GM12878 (cell line): ENCODE data around the gene ZSWIM5. TPM values are rescaled to one million over a fixed set of nuclear protein-coding genes. Genes with fewer than 3 reads are reported as not detected.

ENCODE experiments used
- ASH2L ChIP-seq: fragments of 300-600, 200-600 bp; sonication (generic); IDR thresholded peaks from 2 replicates; pipeline ENCODE4 v1.6.1; 2017; ENCODE audit warnings: low read depth, mild to moderate bottlenecking, borderline replicate concordance
- ATF7 ChIP-seq: fragments of 450-650 bp; IDR thresholded peaks from 2 replicates; pipeline ENCODE4 v1.6.1; 2016; ENCODE audit warnings: low read depth, mild to moderate bottlenecking
- BACH1 ChIP-seq: fragments of 450-650 bp; IDR thresholded peaks from 2 replicates; pipeline ENCODE4 v1.6.1; 2017; ENCODE audit warnings: mild to moderate bottlenecking, borderline replicate concordance
- BCLAF1 ChIP-seq: fragments of 450-650 bp; IDR thresholded peaks from 2 replicates; pipeline ENCODE4 v1.6.1; 2017; ENCODE audit warnings: antibody characterized with exemption, mild to moderate bottlenecking, moderate library complexity
- CREB1 ChIP-seq: IDR thresholded peaks from 2 replicates; pipeline ENCODE4 v1.6.1; 2012; ENCODE audit warnings: low read depth, mild to moderate bottlenecking, inconsistent platforms
- ETV6 ChIP-seq, 2 experiments: fragments of 450-650 bp in 1 of 2; IDR thresholded peaks in 1 of 2; conservative IDR thresholded peaks in 1 of 2; 2 replicates each; pipeline ENCODE4 v1.6.1; 2014; ENCODE audit warnings: antibody characterized with exemption in 1 of 2, borderline replicate concordance in 1 of 2, low read depth in 1 of 2, mild to moderate bottlenecking in 1 of 2, moderate library complexity in 1 of 2
- FOS ChIP-seq: IDR thresholded peaks from 3 replicates; pipeline ENCODE4 v1.6.1; 2011; ENCODE audit warnings: borderline replicate concordance; ENCODE audit not compliant: insufficient read length; ENCODE audit errors: extremely low read depth
- HCFC1 ChIP-seq: fragments of 150-350 bp; IDR thresholded peaks from 2 replicates; pipeline ENCODE4 v1.6.1; 2014; ENCODE audit warnings: low read length
- HDAC2 ChIP-seq: fragments of 200-600 bp; sonication (generic); IDR thresholded peaks from 2 replicates; pipeline ENCODE4 v1.6.1; 2017
- LARP7 ChIP-seq: fragments of 450-650 bp; IDR thresholded peaks from 2 replicates; pipeline ENCODE4 v1.6.1; 2017; ENCODE audit warnings: mild to moderate bottlenecking
- MTA2 ChIP-seq: fragments of 450-650 bp; IDR thresholded peaks from 2 replicates; pipeline ENCODE4 v1.6.1; 2016; ENCODE audit warnings: low read depth, mild to moderate bottlenecking, moderate library complexity
- NBN ChIP-seq: fragments of 450-650 bp; IDR thresholded peaks from 2 replicates; pipeline ENCODE4 v1.6.1; 2016
- NFIC ChIP-seq: IDR thresholded peaks from 2 replicates; pipeline ENCODE4 v1.6.1; 2012; ENCODE audit warnings: low read depth, mild to moderate bottlenecking, inconsistent platforms, low read length, moderate library complexity
- NFXL1 ChIP-seq: fragments of 450-650 bp; IDR thresholded peaks from 2 replicates; pipeline ENCODE4 v1.6.1; 2017; ENCODE audit warnings: antibody characterized with exemption, mild to moderate bottlenecking, borderline replicate concordance
- NR2F1 ChIP-seq: fragments of 450-650 bp; conservative IDR thresholded peaks from 2 replicates; pipeline ENCODE4 v1.6.1; 2017; ENCODE audit warnings: mild to moderate bottlenecking
- POLR2A ChIP-seq: IDR thresholded peaks from 2 replicates; pipeline ENCODE4 v1.6.1; 2011; ENCODE audit warnings: low read depth, mild to moderate bottlenecking, low read length
- RFX5 ChIP-seq: IDR thresholded peaks from 2 replicates; pipeline ENCODE4 v1.6.1; 2011; ENCODE audit warnings: low read depth, low read length, improper control_type of control experiment
- SIN3A ChIP-seq: IDR thresholded peaks from 2 replicates; pipeline ENCODE4 v1.6.1; 2012; ENCODE audit warnings: low read depth, low read length, improper control_type of control experiment
- SMAD1 ChIP-seq: fragments of 450-650 bp; IDR thresholded peaks from 2 replicates; pipeline ENCODE4 v1.6.1; 2018; ENCODE audit warnings: mild to moderate bottlenecking, low read depth; ENCODE audit not compliant: partially characterized antibody
- SMARCA5 ChIP-seq: fragments of 450-650 bp; IDR thresholded peaks from 2 replicates; pipeline ENCODE4 v1.6.1; 2017; ENCODE audit warnings: mild to moderate bottlenecking
- SP1 ChIP-seq: IDR thresholded peaks from one replicate; pipeline ENCODE4 v1.6.1; 2011; ENCODE audit warnings: low read depth, low read length
- TBL1XR1 ChIP-seq: IDR thresholded peaks from 2 replicates; pipeline ENCODE4 v1.6.1; 2012; ENCODE audit warnings: low read depth, low read length, improper control_type of control experiment
- YY1 ChIP-seq: IDR thresholded peaks from 2 replicates; pipeline ENCODE4 v1.6.1; 2011; ENCODE audit warnings: low read depth, mild to moderate bottlenecking, low read length
- polyA plus RNA-seq, 11 experiments: library from polyadenylated mRNA; depleted of rRNA in 4 of 11; unstranded in 6 of 11; stranded (reverse) in 5 of 11; fragments of >200 nt; fragmentation: Nextera tagmentation in 4 of 11; fragmentation: Illumina TruSeq in 1 of 11; extraction: Ambion mirVana in 4 of 11; extraction: Trizol in 1 of 11; gene quantifications; 1 replicate in 1 of 11; 2 replicates in 10 of 11; pipeline versions ENCODE4 v1.2.1 to v1.2.3, GENCODE V29; 2011 to 2016; ENCODE audit warnings: inconsistent platforms in 2 of 11, missing spikeins in 2 of 11, low read depth in 1 of 11
- total RNA-seq, 4 experiments: library from RNA; depleted of rRNA in 3 of 4; stranded (reverse); fragments of >200 nt in 3 of 4; fragmentation: Illumina TruSeq in 1 of 4; extraction: Trizol in 1 of 4; gene quantifications; 2 replicates each; pipeline versions ENCODE4 v1.2.1 to v1.2.3, GENCODE V29; 2013 to 2021
- TF ChIP-seq, protein P1 (sequence below): IDR thresholded peaks from 2 replicates; pipeline ENCODE4 v1.6.1; 2011; ENCODE audit warnings: low read depth, low read length, improper control_type of control experiment, borderline replicate concordance
- TF ChIP-seq, protein P2 (sequence below): fragments of 450-650 bp; IDR thresholded peaks from 2 replicates; pipeline ENCODE4 v1.6.1; 2017; ENCODE audit warnings: mild to moderate bottlenecking, moderate library complexity

The ZSWIM5 gene
- total and polyA plus RNA-seq, 10 of the 15 experiments (the other 5 are each of a cell fraction or from before 2014, with no cell fraction given), result 0.07 to 0.97 (median 0.34) TPM; not detected in 1

DNA sequence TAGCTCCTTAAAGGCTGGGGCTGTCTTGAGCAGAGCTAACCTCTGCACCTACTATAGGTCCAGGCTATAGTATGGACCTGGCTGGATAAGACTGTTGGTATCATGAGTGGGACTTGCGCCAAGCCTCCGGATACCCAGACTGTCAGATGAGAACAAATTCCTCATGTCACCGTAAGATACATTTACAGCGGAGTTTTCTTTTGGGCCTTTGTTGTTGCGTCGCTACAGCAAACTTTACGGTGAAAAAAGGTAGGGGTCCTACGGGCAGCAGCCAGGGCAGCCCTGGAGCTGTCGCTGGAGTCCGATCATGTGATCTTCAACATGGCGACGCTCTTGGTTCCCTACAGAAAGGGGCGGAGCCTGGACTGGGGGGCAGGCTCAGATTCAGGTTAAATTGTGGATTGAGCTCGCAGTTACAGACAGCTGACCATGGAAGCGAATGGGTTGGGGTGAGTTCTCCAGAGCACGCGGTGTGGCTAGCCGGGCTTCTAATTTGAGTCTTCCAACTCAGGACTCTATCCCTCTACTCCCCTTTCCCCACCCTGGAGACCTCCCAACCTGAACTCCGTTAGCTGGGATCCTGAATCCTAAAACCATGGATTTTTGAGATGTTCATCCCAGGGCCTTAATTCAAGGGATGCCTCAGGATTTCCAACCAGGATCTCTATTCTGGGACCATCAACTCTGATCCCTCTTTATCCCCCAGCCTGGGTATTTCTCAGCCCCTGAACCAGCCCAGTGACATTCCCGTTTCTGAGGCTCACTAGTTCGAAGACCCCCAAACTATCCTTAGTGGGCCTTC is 194.4 kb downstream of the ZSWIM5 start, which contains the start of gene UROD (continued):
- no peak for TF ChIP-seq MTA2
- TF ChIP-seq SMARCA5, result no peak
- 0 out of 2 replicates have a peak, but pooled peaks have one; percentile 42 for TF ChIP-seq BACH1
- TF ChIP-seq, protein P1, sequence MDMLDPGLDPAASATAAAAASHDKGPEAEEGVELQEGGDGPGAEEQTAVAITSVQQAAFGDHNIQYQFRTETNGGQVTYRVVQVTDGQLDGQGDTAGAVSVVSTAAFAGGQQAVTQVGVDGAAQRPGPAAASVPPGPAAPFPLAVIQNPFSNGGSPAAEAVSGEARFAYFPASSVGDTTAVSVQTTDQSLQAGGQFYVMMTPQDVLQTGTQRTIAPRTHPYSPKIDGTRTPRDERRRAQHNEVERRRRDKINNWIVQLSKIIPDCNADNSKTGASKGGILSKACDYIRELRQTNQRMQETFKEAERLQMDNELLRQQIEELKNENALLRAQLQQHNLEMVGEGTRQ, result peak; percentile 87
- peak; percentile 78 for TF ChIP-seq CREB1
- no peak for TF ChIP-seq NBN
- TF ChIP-seq RFX5, result no peak
- TF ChIP-seq ASH2L, result no peak
- TF ChIP-seq TBL1XR1, result 0 out of 2 replicates have a peak, but pooled peaks have one; percentile 48
- no peak for TF ChIP-seq NR2F1
- TF ChIP-seq ATF7, result no peak
- no peak for TF ChIP-seq FOS
- TF ChIP-seq HCFC1, result peak; percentile 81
- TF ChIP-seq BCLAF1, result no peak
- no peak for TF ChIP-seq SMAD1
- TF ChIP-seq LARP7, result 0 out of 2 replicates have a peak, but pooled peaks have one; percentile 34
- TF ChIP-seq NFIC, result 0 out of 2 replicates have a peak, but pooled peaks have one; percentile 21
- TF ChIP-seq POLR2A, result peak; percentile 86
- TF ChIP-seq, protein P2, sequence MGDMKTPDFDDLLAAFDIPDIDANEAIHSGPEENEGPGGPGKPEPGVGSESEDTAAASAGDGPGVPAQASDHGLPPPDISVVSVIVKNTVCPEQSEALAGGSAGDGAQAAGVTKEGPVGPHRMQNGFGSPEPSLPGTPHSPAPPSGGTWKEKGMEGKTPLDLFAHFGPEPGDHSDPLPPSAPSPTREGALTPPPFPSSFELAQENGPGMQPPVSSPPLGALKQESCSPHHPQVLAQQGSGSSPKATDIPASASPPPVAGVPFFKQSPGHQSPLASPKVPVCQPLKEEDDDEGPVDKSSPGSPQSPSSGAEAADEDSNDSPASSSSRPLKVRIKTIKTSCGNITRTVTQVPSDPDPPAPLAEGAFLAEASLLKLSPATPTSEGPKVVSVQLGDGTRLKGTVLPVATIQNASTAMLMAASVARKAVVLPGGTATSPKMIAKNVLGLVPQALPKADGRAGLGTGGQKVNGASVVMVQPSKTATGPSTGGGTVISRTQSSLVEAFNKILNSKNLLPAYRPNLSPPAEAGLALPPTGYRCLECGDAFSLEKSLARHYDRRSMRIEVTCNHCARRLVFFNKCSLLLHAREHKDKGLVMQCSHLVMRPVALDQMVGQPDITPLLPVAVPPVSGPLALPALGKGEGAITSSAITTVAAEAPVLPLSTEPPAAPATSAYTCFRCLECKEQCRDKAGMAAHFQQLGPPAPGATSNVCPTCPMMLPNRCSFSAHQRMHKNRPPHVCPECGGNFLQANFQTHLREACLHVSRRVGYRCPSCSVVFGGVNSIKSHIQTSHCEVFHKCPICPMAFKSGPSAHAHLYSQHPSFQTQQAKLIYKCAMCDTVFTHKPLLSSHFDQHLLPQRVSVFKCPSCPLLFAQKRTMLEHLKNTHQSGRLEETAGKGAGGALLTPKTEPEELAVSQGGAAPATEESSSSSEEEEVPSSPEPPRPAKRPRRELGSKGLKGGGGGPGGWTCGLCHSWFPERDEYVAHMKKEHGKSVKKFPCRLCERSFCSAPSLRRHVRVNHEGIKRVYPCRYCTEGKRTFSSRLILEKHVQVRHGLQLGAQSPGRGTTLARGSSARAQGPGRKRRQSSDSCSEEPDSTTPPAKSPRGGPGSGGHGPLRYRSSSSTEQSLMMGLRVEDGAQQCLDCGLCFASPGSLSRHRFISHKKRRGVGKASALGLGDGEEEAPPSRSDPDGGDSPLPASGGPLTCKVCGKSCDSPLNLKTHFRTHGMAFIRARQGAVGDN, result no peak
- no peak for TF ChIP-seq ETV6 (conservative IDR thresholded peaks at IDR 0.05 in 1 of 2, IDR thresholded peaks at IDR 0.05 in 1 of 2; ENCODE audit: borderline replicate concordance in 1 of 2, low read depth in 1 of 2)
- TF ChIP-seq NFXL1, result no peak
- peak; percentile 99 for TF ChIP-seq YY1
- TF ChIP-seq SIN3A, result peak; percentile 98
- peak; percentile 91 for TF ChIP-seq SP1
- no peak for TF ChIP-seq HDAC2
